Posterior vena cava (tissue), 2 donors: ENCODE data around the gene FAM72D. TPM values are rescaled to one million over a fixed set of nuclear protein-coding genes. Genes with fewer than 3 reads are reported as not detected.
"Not testable (repeated sequence)": the region's sequence is repeated elsewhere in the genome, so short reads cannot be mapped to it uniquely, and the experiment has no call there.

Source experiments
- DNase-seq: peaks from one replicate; pipeline ENCODE4 v3.0.0-alpha.2; 2020; ENCODE audit warnings: low spot score
- intact Hi-C, 2 donors: fragments of 100-400 bp; cut with DNase I; formaldehyde crosslinking; loops; one replicate each; pipeline versions ENCODE4 v1.14.1 to v1.14.2; 2022 to 2023
- total RNA-seq, 2 donors: library from RNA; stranded (reverse); fragmentation: NEBNext Ultra II Directional; extraction: Animal tissue kit (Norgen Biotek cat#: 25700); gene quantifications; one replicate each; pipeline ENCODE4 v1.2.1, GENCODE V29; 2021
- donor health status: DM: yes; HTN: yes; CAD: no.
- donor health status: DM: yes; HTN: yes; CAD: no.

The FAM72D gene
- total RNA-seq, 2 donors from 2014 or later: 0.42 TPM; not detected in 1

- DNase-seq, intact Hi-C loops: not testable (repeated sequence)
Measured at GRCh38 chr1:145079737-145080136, 16.0 kb upstream of the FAM72D start.

DNA sequence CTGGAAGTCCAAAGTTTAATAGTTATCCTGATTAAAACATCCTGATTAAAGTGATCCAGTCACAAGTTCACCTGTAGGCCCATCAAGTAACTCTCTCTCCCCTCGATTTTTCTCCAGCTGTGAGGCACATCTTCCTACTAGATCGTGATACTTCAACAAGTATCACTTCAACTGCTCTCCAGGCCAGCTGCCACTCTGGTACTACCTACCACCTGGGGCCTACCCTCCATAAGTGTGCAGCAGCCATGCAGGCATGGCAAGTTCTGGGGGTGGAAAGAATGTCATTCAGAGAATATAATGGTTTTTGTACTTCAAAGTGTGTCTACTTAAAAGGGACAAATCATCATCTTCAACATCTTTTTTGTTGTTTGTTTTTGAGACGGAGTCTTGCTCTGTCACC is 15.6 kb upstream of the FAM72D start:
- intact Hi-C loops, DNase-seq: not testable (repeated sequence)

DNA sequence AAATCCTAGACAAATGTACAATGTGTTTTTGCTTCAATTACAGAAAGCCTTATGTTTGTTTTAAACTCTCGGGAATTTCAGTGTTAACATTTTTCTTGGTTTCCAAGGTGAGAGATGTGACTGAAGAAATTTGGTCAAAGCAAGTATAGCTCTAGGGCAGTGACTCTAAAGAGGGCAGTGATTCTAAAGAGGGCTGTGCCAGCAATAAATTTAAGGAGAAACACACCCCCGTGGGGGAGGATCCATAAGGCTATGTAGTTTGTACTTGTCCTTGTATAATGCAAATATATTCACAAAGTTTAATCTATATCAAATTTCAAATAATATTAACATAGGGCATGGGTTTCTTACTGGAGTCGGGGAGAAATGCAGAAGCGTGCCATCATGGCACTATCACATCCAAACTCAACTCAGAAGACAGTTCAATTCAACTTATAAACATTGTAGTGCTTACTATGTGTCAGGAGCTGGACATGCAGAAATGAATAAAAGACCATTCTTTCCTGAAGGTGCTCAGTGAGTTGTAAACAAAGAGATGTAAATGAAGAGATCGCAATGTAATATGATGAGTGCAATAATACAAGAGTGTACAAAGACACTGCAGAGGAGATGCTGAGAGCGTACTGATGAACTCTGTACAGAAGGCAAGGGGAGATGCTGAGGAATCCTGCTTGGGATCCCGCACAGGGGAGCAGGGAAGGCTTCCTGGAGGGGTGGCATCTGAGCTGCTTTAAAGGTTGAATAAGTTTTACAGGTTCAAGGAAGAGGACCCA is 13.1 kb upstream of the FAM72D start:
- DNase-seq, intact Hi-C loops: not testable (repeated sequence)

- intact Hi-C loops: not testable (repeated sequence)
- peak; percentile 92 for DNase-seq
Measured at GRCh38 chr1:145093517-145094149, 2.1 kb upstream of the FAM72D start.

DNA sequence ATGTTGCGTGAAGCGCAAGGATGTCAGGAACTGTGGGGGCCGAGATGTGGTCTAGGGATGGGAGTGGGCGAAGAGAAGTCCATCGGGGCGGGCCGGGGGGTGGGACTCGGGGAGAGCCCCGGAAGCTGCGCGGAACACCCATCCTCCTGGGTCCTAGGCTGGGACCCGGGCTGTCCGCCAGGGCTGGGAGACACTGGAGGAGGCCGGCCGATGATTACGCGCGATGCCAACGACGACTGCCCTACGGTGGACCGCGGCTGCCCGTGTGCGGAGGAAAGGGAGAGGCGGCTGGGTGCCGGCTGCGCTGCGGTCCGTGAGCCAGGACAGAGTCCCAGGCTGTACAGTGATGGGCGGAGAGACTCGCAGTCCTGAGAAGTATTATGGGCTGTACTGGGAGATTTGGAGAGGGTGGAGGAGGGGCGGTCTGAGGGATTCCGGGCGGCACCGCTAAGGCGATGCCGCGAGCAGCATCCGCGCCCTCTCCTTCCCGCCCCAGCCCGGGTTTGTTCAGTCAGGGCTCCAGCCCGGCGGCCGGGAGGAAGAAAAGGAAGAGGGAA is 1.0 kb upstream of the FAM72D start:
- peak; percentile 77 for DNase-seq
- intact Hi-C loops: not testable (repeated sequence)

GRCh38 chr1:145101725-145102124 is 6.0 kb downstream of the FAM72D start:
- DNase-seq, intact Hi-C loops: not testable (repeated sequence)

- DNase-seq, intact Hi-C loops: not testable (repeated sequence)
Measured at GRCh38 chr1:145103294-145103693, 7.5 kb downstream of the FAM72D start.

- DNase-seq, intact Hi-C loops: not testable (repeated sequence)
Measured at GRCh38 chr1:145111674-145112073, 15.9 kb downstream of the FAM72D start.

- DNase-seq, intact Hi-C loops: not testable (repeated sequence)
Measured at GRCh38 chr1:145112703-145113102, 16.9 kb downstream of the FAM72D start.

GRCh38 chr1:145114560-145115057 is 18.8 kb downstream of the FAM72D start:
- DNase-seq, intact Hi-C loops: not testable (repeated sequence)

GRCh38 chr1:145115587-145116493 is 20.1 kb downstream of the FAM72D start:
- intact Hi-C loops, DNase-seq: not testable (repeated sequence)

GRCh38 chr1:145119842-145120241 is 24.1 kb downstream of the FAM72D start:
- intact Hi-C loops, DNase-seq: not testable (repeated sequence)

- intact Hi-C loops, DNase-seq: not testable (repeated sequence)
Measured at GRCh38 chr1:145122344-145123061, 26.7 kb downstream of the FAM72D start.

- intact Hi-C loops, DNase-seq: not testable (repeated sequence)
Measured at GRCh38 chr1:145123062-145123395, 27.3 kb downstream of the FAM72D start.

- DNase-seq, intact Hi-C loops: not testable (repeated sequence)
Measured at GRCh38 chr1:145123992-145124641, 28.3 kb downstream of the FAM72D start.

GRCh38 chr1:145125112-145125511 is 29.3 kb downstream of the FAM72D start:
- intact Hi-C loops, DNase-seq: not testable (repeated sequence)

- intact Hi-C loops, DNase-seq: not testable (repeated sequence)
Measured at GRCh38 chr1:145127144-145127543, 31.4 kb downstream of the FAM72D start.
